GM19324 (cell line): ENCODE data around the gene C1orf174.
A peak's percentile ranks its signal among the peaks of the same experiment; 100 is the strongest.

ENCODE experiments used
- ATAC-seq: cut with Tn5 transposase; IDR thresholded peaks from one replicate; pipeline ENCODE4 v1.9.1; 2021; ENCODE audit warnings: mild to moderate bottlenecking, moderate library complexity; ENCODE audit not compliant: unreplicated experiment, low FRiP score

The C1orf174 gene

GRCh38 chr1:3900150-3900968 is at the start of gene C1orf174:
TSS of gene C1orf174 (minus strand) at chr1:3900272. CDS start at chr1:3900186, 86 bp downstream.
- peak; percentile 79 for ATAC-seq

GRCh38 chr1:3948344-3948743 is 48.3 kb upstream of the C1orf174 start:
- no peak for ATAC-seq

- ATAC-seq, result no peak
These were observed 46.1 kb upstream of the C1orf174 start for GRCh38 chr1:3945916-3946840.

- ATAC-seq, result no peak
These were observed 45.1 kb upstream of the C1orf174 start for GRCh38 chr1:3945222-3945621.

GRCh38 chr1:3944578-3945125 is 44.6 kb upstream of the C1orf174 start:
- ATAC-seq, result no peak

GRCh38 chr1:3943806-3944577 is 43.9 kb upstream of the C1orf174 start:
- ATAC-seq, result no peak

- no peak for ATAC-seq
These were observed 43.0 kb upstream of the C1orf174 start for GRCh38 chr1:3943123-3943431.

- ATAC-seq, result no peak
These were observed 42.5 kb upstream of the C1orf174 start for GRCh38 chr1:3942416-3943122.

GRCh38 chr1:3940754-3941345 is 40.8 kb upstream of the C1orf174 start:
- ATAC-seq, result no peak

GRCh38 chr1:3940081-3940753 is 40.1 kb upstream of the C1orf174 start:
- no peak for ATAC-seq

- ATAC-seq, result no peak
These were observed 39.4 kb upstream of the C1orf174 start for GRCh38 chr1:3939242-3940080.

- no peak for ATAC-seq
These were observed 32.3 kb upstream of the C1orf174 start for GRCh38 chr1:3932156-3932919.

GRCh38 chr1:3931007-3931912 is 31.2 kb upstream of the C1orf174 start:
- ATAC-seq, result no peak

GRCh38 chr1:3930301-3931006 is 30.4 kb upstream of the C1orf174 start:
- ATAC-seq, result no peak

- ATAC-seq, result no peak
These were observed 29.1 kb upstream of the C1orf174 start for GRCh38 chr1:3929126-3929525.

- ATAC-seq, result no peak
These were observed 28.5 kb upstream of the C1orf174 start for GRCh38 chr1:3928586-3928985.
